Measurements from ENCODE around the gene DNPH1. TPM values are rescaled to one million over a fixed set of nuclear protein-coding genes. Genes with fewer than 3 reads are reported as not detected.

Gene DNPH1
- total and polyA plus RNA-seq, 4 donors: 32.0 to 135 (median 84.5) TPM

GRCh38 chr6:43175676-43176422, 53.4 kb downstream of the DNPH1 start:
- Histone ChIP-seq H3K4me1 (ENCODE audit: control insufficient read depth in 5 of 5, insufficient read depth in 5 of 5, low read length in 5 of 5) (peaks cover 0 to 25% (median 14%) of the 10 kb centered on the region in 5 donors), H3K27ac (ENCODE audit: low read depth in 1 of 2, low read length in 1 of 2) (peak overlapping the region in 1 of 2 donors; percentile 43), H3K27me3 (ENCODE audit: control insufficient read depth in 3 of 3, insufficient read depth in 3 of 3, low read length in 2 of 3) (no peaks in the 10 kb centered on the region), H3K36me3 (ENCODE audit: control insufficient read depth in 4 of 4, insufficient read depth in 4 of 4, low read length in 4 of 4) (peaks cover 20 to 34% (median 31%) of the 10 kb centered on the region in 4 donors), H3K9me3 (ENCODE audit: control insufficient read depth in 4 of 4, insufficient read depth in 3 of 4, low read length in 3 of 4) (no peaks in the 10 kb centered on the region), H3K9ac (ENCODE audit: insufficient read depth in 1 of 2, low read length in 2 of 2) (peak overlapping the region in 1 of 2 donors; percentile 75), H3K4me3 (no peak overlapping the region)
- 67 to 88% methylated on average over 11 of the region's 11 CpGs for WGBS, 2 donors
- DNase-seq (no peak), ATAC-seq (ENCODE audit: insufficient read depth, low FRiP score) (no peak)
- TF ChIP-seq CTCF (IDR thresholded peaks at IDR 0.05; ENCODE audit: control extremely low read depth, extremely low read depth): no peak

Other genes with a start within 250 kb of the DNPH1 start
- gene PPP2R5D, start 244.9 kb downstream of the DNPH1 start, total RNA-seq: 10 to 100 TPM; 24.1 to 26.8 TPM
- 10 to 100 TPM; 19.0 to 19.8 TPM for gene PPP2R5D, start 244.9 kb downstream of the DNPH1 start, polyA plus RNA-seq
- gene MEA1, start 215.5 kb downstream of the DNPH1 start, total RNA-seq: 10 to 100 TPM; 32.5 to 47.2 TPM
- gene MEA1, start 215.5 kb downstream of the DNPH1 start, polyA plus RNA-seq: 100 to 1,000 TPM in 1 of 2 donors, 10 to 100 TPM in 1; 63.2 to 113 TPM
- gene KLHDC3, start 215.2 kb downstream of the DNPH1 start, total RNA-seq: 10 to 100 TPM; 46.3 to 56.4 TPM
- gene KLHDC3, start 215.2 kb downstream of the DNPH1 start, polyA plus RNA-seq: 10 to 100 TPM; 52.7 to 74.4 TPM
- 10 to 100 TPM; 31.1 to 49.9 TPM for gene RRP36, start 207.9 kb downstream of the DNPH1 start, total RNA-seq
- gene RRP36, start 207.9 kb downstream of the DNPH1 start, polyA plus RNA-seq: 10 to 100 TPM; 30.5 to 44.3 TPM
- 10 to 100 TPM; 21.4 to 23.6 TPM for gene CUL7, start 175.6 kb downstream of the DNPH1 start, total RNA-seq
- gene CUL7, start 175.6 kb downstream of the DNPH1 start, polyA plus RNA-seq: 1 to 10 TPM; 8.2 to 8.9 TPM
- gene MRPL2, start 170.0 kb downstream of the DNPH1 start, total RNA-seq: 10 to 100 TPM; 11.5 to 44.5 TPM
- 10 to 100 TPM; 47.8 to 84.0 TPM for gene MRPL2, start 170.0 kb downstream of the DNPH1 start, polyA plus RNA-seq
- 10 to 100 TPM; 29.8 to 36.0 TPM for gene KLC4, start 169.8 kb downstream of the DNPH1 start, total RNA-seq
- gene KLC4, start 169.8 kb downstream of the DNPH1 start, polyA plus RNA-seq: 10 to 100 TPM; 16.1 to 23.1 TPM
- 100 to 1,000 TPM in 1 of 2 donors, 10 to 100 TPM in 1; 90.8 to 173 TPM for gene PTK7, start 153.2 kb downstream of the DNPH1 start, total RNA-seq
- 10 to 100 TPM; 37.4 to 77.6 TPM for gene PTK7, start 153.2 kb downstream of the DNPH1 start, polyA plus RNA-seq
- gene SRF, start 58.2 kb downstream of the DNPH1 start, total RNA-seq: 10 to 100 TPM; 12.7 to 42.0 TPM
- 10 to 100 TPM; 17.9 to 40.2 TPM for gene SRF, start 58.2 kb downstream of the DNPH1 start, polyA plus RNA-seq
- gene CUL9, start 47.3 kb downstream of the DNPH1 start, total RNA-seq: 10 to 100 TPM; 29.6 to 45.6 TPM
- 10 to 100 TPM; 19.7 to 41.4 TPM for gene CUL9, start 47.3 kb downstream of the DNPH1 start, polyA plus RNA-seq
- under 1 TPM; 0.18 to 0.31 TPM for gene TTBK1, start 14.0 kb upstream of the DNPH1 start, total RNA-seq
- under 1 TPM; 0.05 to 0.06 TPM for gene TTBK1, start 14.0 kb upstream of the DNPH1 start, polyA plus RNA-seq
- not detected for gene SLC22A7, start 68.8 kb upstream of the DNPH1 start, total RNA-seq
- gene SLC22A7, start 68.8 kb upstream of the DNPH1 start, polyA plus RNA-seq: not detected
- 1 to 10 TPM in 1 of 2 donors, under 1 TPM in 1; 0.83 to 1.3 TPM for gene CRIP3, start 79.3 kb upstream of the DNPH1 start, total RNA-seq
- under 1 TPM; 0.39 to 0.69 TPM for gene CRIP3, start 79.3 kb upstream of the DNPH1 start, polyA plus RNA-seq
- gene ZNF318, start 140.2 kb upstream of the DNPH1 start, total RNA-seq: 10 to 100 TPM; 12.5 to 20.5 TPM
- gene ZNF318, start 140.2 kb upstream of the DNPH1 start, polyA plus RNA-seq: 1 to 10 TPM; 4.1 to 5.1 TPM
- 10 to 100 TPM; 18.7 to 43.3 TPM for gene ABCC10, start 198.1 kb upstream of the DNPH1 start, total RNA-seq
- gene ABCC10, start 198.1 kb upstream of the DNPH1 start, polyA plus RNA-seq: 10 to 100 TPM; 15.7 to 33.6 TPM
- 1 to 10 TPM; 1.4 to 2.6 TPM for gene DLK2, start 226.1 kb upstream of the DNPH1 start, total RNA-seq
- 1 to 10 TPM; 1.1 TPM for gene DLK2, start 226.1 kb upstream of the DNPH1 start, polyA plus RNA-seq
- 10 to 100 TPM; 24.1 to 29.5 TPM for gene TJAP1, start 248.1 kb upstream of the DNPH1 start, total RNA-seq
- gene TJAP1, start 248.1 kb upstream of the DNPH1 start, polyA plus RNA-seq: 10 to 100 TPM; 21.7 to 22.6 TPM